Suprapubic skin (tissue), 4 donors: ENCODE results near the gene PRKCZ. TPM values are rescaled to one million over a fixed set of nuclear protein-coding genes. Genes with fewer than 3 reads are reported as not detected.

Source experiments
- DNase-seq, 2 donors: peaks; one replicate each; pipeline ENCODE4 v3.0.0-alpha.2; 2019; ENCODE audit warnings: low spot score in 2 of 2
- H3K27ac ChIP-seq: fragments of 200-600 bp; sonication (generic); one replicate; pipeline ENCODE4 v1.5.1; 2019
- H3K27me3 ChIP-seq: fragments of 200-600 bp; sonication (generic); one replicate; pipeline ENCODE4 v1.5.1; 2019
- H3K36me3 ChIP-seq: fragments of 200-600 bp; sonication (generic); one replicate; pipeline ENCODE4 v1.5.1; 2019
- H3K4me1 ChIP-seq: fragments of 200-600 bp; sonication (generic); one replicate; pipeline ENCODE4 v1.5.1; 2019
- H3K4me3 ChIP-seq: fragments of 200-600 bp; sonication (generic); one replicate; pipeline ENCODE4 v1.5.1; 2019; ENCODE audit warnings: mild to moderate bottlenecking
- H3K9me3 ChIP-seq: fragments of 200-600 bp; sonication (generic); one replicate; pipeline ENCODE4 v1.5.1; 2019
- CTCF ChIP-seq, 2 donors: fragments of 200-600 bp in 1 of 2; fragments of 450-650 bp in 1 of 2; sonication (generic) in 1 of 2; IDR thresholded peaks; one replicate each; pipeline ENCODE4 v1.5.1; 2016 to 2019; ENCODE audit warnings: antibody characterized with exemption in 2 of 2, mild to moderate bottlenecking in 1 of 2, moderate library complexity in 1 of 2
- EP300 ChIP-seq: sonication (generic); formaldehyde crosslinking; IDR thresholded peaks from one replicate; pipeline ENCODE4 v1.6.1; 2017; ENCODE audit warnings: antibody characterized with exemption
- POLR2A ChIP-seq, 2 donors: fragments of 450-650 bp; IDR thresholded peaks; one replicate each; pipeline ENCODE4 v1.6.1; 2017; ENCODE audit warnings: antibody characterized with exemption in 2 of 2, mild to moderate bottlenecking in 2 of 2, moderate library complexity in 2 of 2
- POLR2AphosphoS5 ChIP-seq, 3 donors: sonication (generic); formaldehyde crosslinking; IDR thresholded peaks; one replicate each; pipeline ENCODE4 v1.6.1; 2017; ENCODE audit warnings: antibody characterized with exemption in 3 of 3
- WGBS: methylation state at CpG from one replicate; pipeline ENCODE4 v1.1.5; 2018; 5-methylcytosine and 5-hydroxymethylcytosine counted together
- total RNA-seq, 4 donors: library from RNA; depleted of rRNA; stranded (reverse); fragments of >200 nt; gene quantifications; one replicate each; pipeline ENCODE4 v1.1.0, GENCODE V29; 2016

Gene PRKCZ
- total RNA-seq, 4 donors from 2014 or later = 21.7 to 31.5 (median 25.4) TPM

GRCh38 chr1:2197707-2198165, 147.5 kb downstream of the PRKCZ start:
- H3K4me1 ChIP-seq = peaks cover 51% of the 10 kb centered on the region
- no peak overlapping the region for H3K27ac ChIP-seq
- DNase-seq = no peak
- H3K4me3 ChIP-seq = no peak overlapping the region
- H3K27me3 ChIP-seq = no peaks in the 10 kb centered on the region
- no peaks in the 10 kb centered on the region for H3K36me3 ChIP-seq
- TF ChIP-seq EP300 = no peak
- no peak for TF ChIP-seq POLR2AphosphoS5 (IDR thresholded peaks at IDR 0.05)
- TF ChIP-seq POLR2A (IDR thresholded peaks at IDR 0.05) = no peak
- TF ChIP-seq CTCF (IDR thresholded peaks at IDR 0.05) = no peak
- WGBS = 91% methylated on average over 10 of the region's 10 CpGs
- no peaks in the 10 kb centered on the region for H3K9me3 ChIP-seq

DNA sequence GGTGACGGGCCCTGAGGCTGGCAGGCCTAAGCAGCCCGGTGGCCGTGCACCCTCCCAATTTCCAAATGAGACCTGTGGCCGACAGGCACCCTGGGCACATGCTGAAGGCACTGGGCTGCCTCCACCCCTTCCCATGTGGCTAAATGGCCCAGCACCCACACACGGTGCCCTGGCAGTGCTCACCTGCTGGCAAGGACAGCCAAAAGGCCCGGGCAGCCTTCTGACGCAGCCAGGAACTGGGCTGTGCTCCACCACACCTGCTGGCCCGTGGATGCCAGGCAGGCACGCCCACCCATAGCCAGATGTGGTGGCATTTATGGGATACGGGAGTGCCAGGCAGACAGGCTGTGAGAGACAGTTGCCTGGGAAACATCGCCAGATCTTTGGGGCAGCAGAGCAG, 148.4 kb downstream of the PRKCZ start:
- no peak for TF ChIP-seq POLR2A (IDR thresholded peaks at IDR 0.05)
- H3K36me3 ChIP-seq = no peaks in the 10 kb centered on the region
- no peaks in the 10 kb centered on the region for H3K27me3 ChIP-seq
- peaks cover 45% of the 10 kb centered on the region for H3K4me1 ChIP-seq
- WGBS = 52% methylated on average over 5 of the region's 11 CpGs
- H3K9me3 ChIP-seq = no peaks in the 10 kb centered on the region
- no peak overlapping the region for H3K4me3 ChIP-seq
- no peak for DNase-seq
- H3K27ac ChIP-seq = peak overlapping the region; percentile 74

GRCh38 chr1:2199042-2199810, 149.0 kb downstream of the PRKCZ start:
- DNase-seq = peak; percentile 95 to 97
- Histone ChIP-seq H3K4me1 (peaks cover 45% of the 10 kb centered on the region), H3K4me3 (peak overlapping the region; percentile 48), H3K9me3 (no peaks in the 10 kb centered on the region), H3K36me3 (no peaks in the 10 kb centered on the region), H3K27me3 (no peaks in the 10 kb centered on the region), H3K27ac (peak overlapping the region; percentile 74)
- TF ChIP-seq POLR2A (IDR thresholded peaks at IDR 0.05) (no peak), CTCF (IDR thresholded peaks at IDR 0.05) (no peak), POLR2AphosphoS5 (IDR thresholded peaks at IDR 0.05) (no peak), EP300 (no peak)
- 2% methylated on average over 13 of the region's 24 CpGs for WGBS

- Histone ChIP-seq H3K36me3 (no peaks in the 10 kb centered on the region), H3K27me3 (no peaks in the 10 kb centered on the region), H3K9me3 (no peaks in the 10 kb centered on the region), H3K4me1 (peaks cover 48% of the 10 kb centered on the region), H3K4me3 (no peak overlapping the region), H3K27ac (no peak overlapping the region)
- no peak for DNase-seq
- 71% methylated on average over 11 of the region's 21 CpGs for WGBS
- TF ChIP-seq CTCF (IDR thresholded peaks at IDR 0.05) (no peak), POLR2A (IDR thresholded peaks at IDR 0.05) (no peak), POLR2AphosphoS5 (IDR thresholded peaks at IDR 0.05) (no peak), EP300 (no peak)
Measured at GRCh38 chr1:2200308-2200943, 150.2 kb downstream of the PRKCZ start.

DNA sequence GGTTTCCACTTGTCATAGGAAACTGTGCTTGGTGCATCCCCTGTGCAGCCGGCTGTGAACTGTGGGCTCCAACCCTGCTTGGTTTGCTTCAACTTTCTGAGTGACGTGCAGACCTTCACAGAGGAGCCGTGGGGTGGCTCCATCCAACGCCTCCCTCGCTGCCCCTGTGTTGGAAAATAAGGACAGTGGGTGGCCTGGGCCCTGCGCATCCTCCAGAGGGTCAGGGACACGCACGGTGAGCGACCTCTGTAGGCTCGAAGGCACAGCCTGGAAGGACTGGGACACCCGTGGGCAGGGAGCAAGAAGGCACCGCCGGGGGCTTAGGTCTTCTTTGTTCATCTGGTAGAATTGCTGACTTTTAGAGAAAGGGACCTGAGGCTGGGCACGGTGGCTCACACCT, 150.9 kb downstream of the PRKCZ start:
- 80% methylated on average over 10 of the region's 14 CpGs for WGBS
- no peak for DNase-seq
- peaks cover 50% of the 10 kb centered on the region for H3K4me1 ChIP-seq
- no peaks in the 10 kb centered on the region for H3K36me3 ChIP-seq
- no peak overlapping the region for H3K27ac ChIP-seq
- H3K9me3 ChIP-seq = no peaks in the 10 kb centered on the region
- no peaks in the 10 kb centered on the region for H3K27me3 ChIP-seq
- H3K4me3 ChIP-seq = no peak overlapping the region
- TF ChIP-seq CTCF (IDR thresholded peaks at IDR 0.05) (no peak), POLR2A (IDR thresholded peaks at IDR 0.05) (no peak), POLR2AphosphoS5 (IDR thresholded peaks at IDR 0.05) (no peak), EP300 (no peak)
